Activated naive CD8-positive, alpha-beta T cell treated with anti-CD3 and anti-CD28 coated beads, Interleukin-2, amount 50 U/mL, for 16 hours (primary cell): ENCODE results near the gene ENO3.
"Not testable (repeated sequence)": the region's sequence is repeated elsewhere in the genome, so short reads cannot be mapped to it uniquely, and the experiment has no call there.

Experiments
- DNase-seq: peaks from one replicate; pipeline ENCODE4 v3.0.0-alpha.2; 2020; ENCODE audit warnings: low read depth, low spot score

ENO3 gene

GRCh38 chr17:4950746-4951204, at the start of gene ENO3:
TSS of gene ENO3 (plus strand) at chr17:4951119. CDS start at chr17:4951830, 711 bp downstream.
- no peak for DNase-seq

GRCh38 chr17:4901648-4902344, 49.1 kb upstream of the ENO3 start:
- no peak for DNase-seq

GRCh38 chr17:4902540-4902939, 48.4 kb upstream of the ENO3 start:
- no peak for DNase-seq

- peak; percentile 55 for DNase-seq
Observed at GRCh38 chr17:4903051-4903818, 47.7 kb upstream of the ENO3 start, which contains the start of gene CHRNE. TSS of gene CHRNE (minus strand) at chr17:4903098. CDS start at chr17:4903063, 35 bp downstream.

- DNase-seq: not testable (repeated sequence)
Observed at GRCh38 chr17:4906642-4907041, 44.3 kb upstream of the ENO3 start.

GRCh38 chr17:4908301-4908700, 42.6 kb upstream of the ENO3 start:
- DNase-seq: no peak

GRCh38 chr17:4908711-4909496, 42.0 kb upstream of the ENO3 start:
- DNase-seq: peak; percentile 30

- no peak for DNase-seq
Observed at GRCh38 chr17:4913994-4914393, 36.9 kb upstream of the ENO3 start.

GRCh38 chr17:4914551-4914950, 36.4 kb upstream of the ENO3 start:
- not testable (repeated sequence) for DNase-seq

GRCh38 chr17:4919511-4920047, 31.3 kb upstream of the ENO3 start:
- no peak for DNase-seq

GRCh38 chr17:4920351-4921048, 30.4 kb upstream of the ENO3 start:
- no peak for DNase-seq

GRCh38 chr17:4921320-4921719, 29.6 kb upstream of the ENO3 start:
- no peak for DNase-seq

GRCh38 chr17:4926577-4927335, 24.2 kb upstream of the ENO3 start:
- DNase-seq: not testable (repeated sequence)

- no peak for DNase-seq
Observed at GRCh38 chr17:4928881-4929280, 22.0 kb upstream of the ENO3 start.

- DNase-seq: no peak
Observed at GRCh38 chr17:4931963-4932362, 19.0 kb upstream of the ENO3 start, which contains the start of gene GP1BA. TSS of gene GP1BA (plus strand) at chr17:4932277. CDS start at chr17:4932605, 328 bp downstream.

- DNase-seq: no peak
Observed at GRCh38 chr17:4932756-4933155, 18.2 kb upstream of the ENO3 start.

GRCh38 chr17:4933646-4934045, 17.3 kb upstream of the ENO3 start:
- no peak for DNase-seq

GRCh38 chr17:4934173-4934979, 16.5 kb upstream of the ENO3 start:
- DNase-seq: no peak

- no peak for DNase-seq
Observed at GRCh38 chr17:4935650-4936049, 15.3 kb upstream of the ENO3 start.
